OCI-M1 (cell line): ENCODE results near the gene TMPRSS15.

Experiments
- DNase-seq: peaks from one replicate; lab custom pipeline; 2025; lab: John Stamatoyannopoulos, UW

Gene TMPRSS15

DNA sequence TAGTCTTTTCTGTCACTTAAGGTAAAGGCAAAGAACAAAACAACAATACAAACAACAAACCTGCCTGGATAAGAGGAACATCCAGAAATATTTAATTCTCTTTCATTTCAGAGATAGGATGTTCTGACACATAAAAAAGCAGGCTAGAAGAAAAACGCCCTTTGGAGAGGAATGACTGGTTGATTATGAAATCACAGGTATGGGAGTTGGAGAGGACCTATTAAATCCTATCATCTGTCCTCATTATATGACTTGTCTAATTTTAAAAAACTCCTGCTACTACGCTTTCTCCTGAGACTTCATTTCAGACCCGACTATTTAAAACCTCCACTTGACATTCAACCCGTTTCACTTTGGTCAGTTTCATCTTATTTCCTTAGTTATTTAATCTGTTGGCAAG is 54.1 kb downstream of the TMPRSS15 start:
- no peak for DNase-seq

GRCh38 chr21:18340387-18340942 is 63.1 kb downstream of the TMPRSS15 start:
- DNase-seq = no peak

DNA sequence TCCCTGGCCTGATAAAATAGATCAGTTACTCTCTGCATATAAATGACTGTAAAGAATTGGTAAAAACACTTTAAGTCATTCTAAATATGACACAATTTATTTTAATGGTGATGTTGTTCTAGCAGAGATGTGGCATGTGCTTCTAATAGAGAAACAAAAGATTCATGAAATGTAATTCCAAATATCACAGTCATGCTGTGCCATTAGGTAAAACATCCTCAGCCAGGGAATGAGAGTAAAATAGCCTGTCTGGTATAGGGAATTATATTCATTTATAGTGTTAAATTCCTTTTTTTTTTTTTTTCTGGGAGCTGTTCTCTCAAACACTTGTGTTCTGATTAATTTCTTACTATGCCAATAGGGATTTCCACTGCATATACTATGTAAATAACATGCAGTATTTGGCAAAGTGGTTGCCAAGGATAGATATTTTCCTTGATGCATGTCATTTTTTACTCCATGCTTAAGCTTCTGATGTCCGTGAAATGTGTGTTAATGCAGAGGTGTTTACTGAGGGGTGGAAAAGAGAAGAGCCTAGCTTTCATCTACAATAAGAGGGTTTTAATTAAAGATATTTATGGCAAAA is 67.8 kb downstream of the TMPRSS15 start:
- no peak for DNase-seq

DNA sequence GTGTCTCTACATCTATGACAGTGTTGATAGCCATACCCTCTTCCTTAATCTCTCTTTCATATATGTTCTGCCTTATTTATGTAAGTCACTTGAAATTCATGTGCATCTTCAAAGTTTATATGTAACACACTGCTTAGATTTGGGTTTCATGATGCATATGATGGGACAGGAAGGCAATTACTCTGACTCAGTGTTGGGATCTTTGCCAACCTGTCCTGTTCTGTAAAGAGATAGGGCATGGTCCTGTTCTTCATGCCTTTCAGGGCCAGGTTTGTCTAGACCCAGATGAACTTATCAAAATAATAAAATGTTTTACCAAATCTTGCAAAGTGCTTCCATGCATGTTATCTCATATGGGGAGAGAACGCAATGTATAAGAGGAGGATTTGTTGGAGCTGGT is 69.5 kb downstream of the TMPRSS15 start:
- DNase-seq = no peak

- no peak for DNase-seq
Observed at GRCh38 chr21:18318156-18318555, 85.4 kb downstream of the TMPRSS15 start.

- DNase-seq = peak; percentile 11
Observed at GRCh38 chr21:18298228-18298627, 105.4 kb downstream of the TMPRSS15 start.

DNA sequence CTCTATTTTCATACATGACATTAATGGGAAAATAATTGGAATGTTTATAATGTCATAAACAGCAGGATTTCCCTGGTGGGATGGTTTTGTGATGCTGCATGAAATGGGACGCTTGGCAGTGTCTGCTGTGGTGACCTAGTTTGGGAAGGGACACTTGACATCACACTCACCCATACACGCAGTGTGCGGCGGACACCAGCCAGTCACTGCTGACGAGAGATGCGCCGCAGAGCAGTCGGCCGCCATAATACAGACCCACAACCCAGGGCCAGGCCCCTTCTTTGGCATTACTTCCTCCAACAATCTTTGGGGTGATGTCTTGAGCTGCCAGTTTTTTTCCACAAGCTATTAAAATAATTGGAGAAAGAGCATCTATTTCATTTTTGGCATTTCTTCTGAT is 109.5 kb downstream of the TMPRSS15 start:
- no peak for DNase-seq

- no peak for DNase-seq
Observed at GRCh38 chr21:18289876-18290275, 113.7 kb downstream of the TMPRSS15 start.

DNA sequence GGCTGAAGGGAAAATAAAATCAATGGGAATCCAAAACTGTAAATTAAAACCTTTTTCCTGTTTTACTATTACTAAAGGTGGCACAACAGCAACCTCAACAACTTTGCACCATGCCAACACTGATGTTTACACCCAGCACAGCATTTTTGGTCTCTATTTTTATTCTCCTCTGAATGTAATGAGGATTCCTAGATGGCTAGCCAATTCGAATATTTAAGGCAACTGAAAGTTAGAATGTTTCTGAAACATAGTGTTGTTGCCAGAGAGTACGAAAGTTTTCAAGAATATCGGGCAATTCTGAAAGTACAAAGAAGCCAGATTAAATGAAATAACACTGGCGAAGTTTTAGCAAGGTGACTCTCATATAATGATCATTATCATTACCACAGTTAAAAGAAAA is 118.2 kb downstream of the TMPRSS15 start:
- no peak for DNase-seq

DNA sequence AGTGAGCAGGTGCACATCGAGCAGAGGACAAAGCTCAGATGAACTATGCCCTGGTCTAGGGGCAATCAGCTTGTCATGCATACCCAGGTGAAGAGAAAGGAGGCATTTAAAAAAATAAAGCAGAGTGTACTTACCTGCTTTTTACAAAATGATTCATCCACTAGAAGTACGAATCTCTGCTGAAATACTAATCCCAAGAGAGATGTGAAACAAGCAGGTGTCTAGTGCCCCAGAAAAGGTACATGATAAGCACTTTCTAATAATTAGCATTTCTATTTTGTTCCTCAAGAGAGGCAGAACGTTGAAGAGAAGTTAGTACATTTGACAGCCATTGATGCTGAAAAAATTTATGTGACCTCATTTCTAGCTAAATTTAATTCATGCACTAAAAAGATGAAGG is 127.8 kb downstream of the TMPRSS15 start:
- no peak for DNase-seq

- no peak for DNase-seq
Observed at GRCh38 chr21:18274370-18274769, 129.2 kb downstream of the TMPRSS15 start.

GRCh38 chr21:18273400-18273799 is 130.2 kb downstream of the TMPRSS15 start:
- DNase-seq = no peak

GRCh38 chr21:18269856-18270255 is 133.7 kb downstream of the TMPRSS15 start:
- DNase-seq = no peak

GRCh38 chr21:18268906-18269305 is 134.7 kb downstream of the TMPRSS15 start:
- no peak for DNase-seq

DNA sequence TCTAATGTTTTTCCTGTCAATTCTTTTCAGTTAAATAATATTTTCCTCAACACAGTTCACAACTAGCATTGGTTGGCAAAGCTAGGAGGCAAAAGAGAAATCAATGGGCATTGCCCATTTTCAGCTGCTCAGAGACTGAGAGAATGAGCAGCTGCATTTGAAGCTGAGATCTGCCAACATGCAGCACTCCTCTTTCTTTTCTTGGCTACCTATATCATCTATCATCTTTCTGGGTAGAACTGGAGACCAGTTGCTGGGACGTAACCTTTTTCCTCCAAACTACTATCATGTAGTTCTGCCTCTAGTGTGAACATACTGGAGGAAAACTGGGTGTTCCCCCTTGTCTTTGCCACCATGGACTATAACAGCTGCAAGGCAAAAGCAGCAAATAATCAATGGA is 136.1 kb downstream of the TMPRSS15 start:
- no peak for DNase-seq

DNA sequence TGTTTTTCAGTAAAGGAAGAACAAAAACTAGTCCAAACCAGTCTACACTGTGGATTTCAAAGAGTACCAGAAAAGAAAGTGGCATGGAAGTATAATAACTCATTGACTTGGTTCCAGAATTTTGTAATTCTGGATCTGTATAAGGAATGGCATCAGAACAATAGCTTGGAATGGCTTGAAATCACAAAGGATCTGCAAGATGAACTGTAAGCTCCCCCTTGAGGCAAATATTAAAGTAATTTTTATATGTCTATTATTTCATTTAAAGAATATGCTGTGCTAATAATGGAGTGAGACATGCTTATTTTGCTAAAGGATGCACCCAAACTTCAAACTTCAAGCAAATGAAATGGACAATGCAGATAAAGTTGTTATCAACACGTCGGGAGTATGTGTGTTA is 137.6 kb downstream of the TMPRSS15 start:
- no peak for DNase-seq

DNA sequence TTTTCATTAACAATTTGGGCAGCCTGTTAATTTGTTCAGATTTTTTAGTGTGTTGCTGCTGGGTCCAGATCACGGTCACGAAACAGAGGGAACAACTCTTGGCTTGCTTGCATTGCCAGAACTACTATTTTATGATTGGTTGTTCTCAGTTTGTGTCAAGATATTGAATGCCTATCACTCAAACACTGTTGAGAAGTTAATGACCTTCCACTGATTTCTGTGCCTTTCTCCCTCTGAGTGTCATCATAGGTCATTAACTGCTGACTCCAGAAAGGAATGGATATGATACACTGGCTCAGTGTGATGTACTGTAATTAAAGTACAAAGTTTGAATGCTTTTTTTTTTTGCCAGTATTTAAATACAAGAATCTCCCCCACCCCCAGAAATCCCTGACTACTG is 149.8 kb downstream of the TMPRSS15 start:
- no peak for DNase-seq

GRCh38 chr21:18253221-18253620 is 150.4 kb downstream of the TMPRSS15 start:
- DNase-seq = no peak

DNA sequence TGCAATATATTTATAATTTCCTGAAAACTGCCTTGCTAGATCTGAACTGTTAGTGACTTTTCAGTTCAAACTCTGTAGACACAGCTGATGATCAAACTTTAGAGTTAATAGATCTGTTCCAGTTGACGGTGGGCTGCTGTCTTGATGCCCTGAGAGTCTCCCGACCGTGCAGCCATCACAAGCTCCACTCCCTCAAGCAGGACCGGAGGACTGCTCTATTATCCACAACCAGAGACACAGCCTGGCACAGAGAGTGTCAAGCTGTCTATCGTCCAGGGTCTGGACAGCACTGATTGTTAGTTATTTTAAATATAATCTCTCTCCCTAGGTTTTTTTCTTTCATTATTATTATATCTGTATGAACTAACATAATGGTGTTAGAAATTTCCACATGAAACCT is 150.9 kb downstream of the TMPRSS15 start:
- no peak for DNase-seq

DNA sequence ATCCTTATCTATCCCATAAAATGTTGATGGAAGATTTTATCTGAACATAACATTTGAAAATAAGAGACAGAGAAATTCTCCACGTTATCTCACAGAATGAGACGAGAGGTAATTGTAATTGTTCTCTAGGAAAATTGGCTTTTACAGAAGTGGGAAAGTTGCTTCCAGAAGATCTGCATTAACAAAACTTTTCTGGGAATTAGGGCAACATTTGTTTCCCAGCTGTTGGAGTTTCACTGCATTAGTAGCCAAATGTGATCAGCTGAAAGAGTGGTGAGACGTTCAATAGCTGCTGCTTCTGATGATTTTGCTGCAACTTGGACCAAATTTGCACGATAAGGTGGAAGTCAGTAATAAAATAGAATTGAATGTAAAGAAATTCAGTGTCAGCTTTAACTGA is 151.3 kb downstream of the TMPRSS15 start:
- DNase-seq = no peak

DNA sequence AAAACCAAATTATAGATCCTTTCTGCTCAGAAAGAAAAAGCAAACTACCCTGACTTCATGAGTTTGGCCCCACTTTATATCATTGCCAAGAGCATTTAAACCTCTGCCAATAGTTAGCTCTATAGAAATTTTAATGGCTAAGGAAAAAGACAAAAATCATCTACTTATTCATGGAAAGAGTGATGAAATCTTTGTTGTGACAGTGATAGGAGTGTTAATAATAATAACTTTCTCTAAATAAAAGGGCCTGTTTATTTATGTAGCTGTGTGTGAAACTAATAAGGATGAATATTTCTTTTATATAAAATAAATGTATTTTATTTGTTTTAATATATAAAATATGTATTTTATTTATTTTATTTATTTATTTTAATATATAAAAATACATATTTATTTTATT is 152.5 kb downstream of the TMPRSS15 start:
- DNase-seq = no peak

DNA sequence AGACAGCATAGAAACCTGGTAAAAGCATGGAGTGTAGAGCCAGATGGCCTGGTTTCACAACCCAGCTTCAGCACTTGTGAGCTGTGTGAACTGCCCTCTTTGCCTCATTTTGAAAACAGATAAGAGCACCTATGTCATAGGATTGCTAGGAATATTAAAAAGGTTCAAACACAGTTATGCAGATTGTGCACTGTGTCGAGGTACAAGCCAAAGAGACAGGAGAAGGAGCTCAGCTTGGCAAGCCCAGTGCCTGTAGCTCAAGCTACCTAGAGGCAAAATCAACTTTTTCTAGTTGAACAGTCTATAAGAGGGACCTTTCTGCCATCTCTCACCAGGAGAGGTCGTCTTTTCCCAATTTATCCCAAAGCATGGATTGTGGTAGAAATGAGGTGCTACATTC is 153.9 kb downstream of the TMPRSS15 start:
- peak; percentile 35 for DNase-seq

DNA sequence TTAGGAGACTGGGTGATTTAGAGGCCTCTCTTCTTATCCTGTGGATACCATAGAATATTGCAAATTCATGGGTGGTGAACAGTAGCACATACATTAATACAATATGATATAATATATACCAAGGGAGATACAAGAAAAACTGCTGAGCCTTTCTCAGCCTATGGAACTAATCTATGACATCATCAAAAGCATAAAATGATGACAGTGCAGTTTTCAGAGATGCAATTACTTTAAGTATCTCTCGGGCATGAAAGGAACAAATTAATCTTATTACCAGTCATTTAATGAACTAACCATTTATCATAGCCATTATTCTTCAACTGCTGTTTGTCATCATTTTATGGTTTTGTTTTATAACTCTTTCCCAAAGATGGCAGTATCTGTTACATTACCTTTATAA is 155.4 kb downstream of the TMPRSS15 start:
- no peak for DNase-seq

DNA sequence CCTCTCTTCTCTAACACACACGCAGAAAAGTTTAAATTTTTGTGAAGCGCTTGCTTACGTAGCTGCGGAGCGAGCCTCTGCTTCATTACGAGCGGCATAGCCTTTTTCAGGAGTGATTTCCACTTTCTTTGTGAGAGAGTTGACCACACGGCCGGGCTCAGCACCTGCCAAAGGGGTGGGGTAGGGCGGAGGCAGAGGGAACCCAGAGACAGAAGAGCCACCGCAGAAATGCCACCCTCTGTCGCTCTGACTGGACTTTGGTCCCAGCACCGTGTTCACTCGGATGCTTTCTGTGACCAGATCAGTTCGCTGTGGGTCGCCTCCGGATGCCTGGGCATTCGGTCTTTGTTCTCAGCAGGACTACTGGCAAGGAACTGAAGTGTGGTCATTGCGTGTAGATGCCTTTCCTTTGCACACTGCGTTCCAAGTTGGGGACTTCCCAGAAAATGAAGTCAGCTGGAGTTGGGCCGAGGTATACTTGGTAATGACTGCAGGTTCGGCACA is 158.1 kb downstream of the TMPRSS15 start:
- no peak for DNase-seq
